A204.1 (cell line): Measurements from ENCODE around the gene CASTOR1.

Source experiments
- FAIRE-seq: peaks from 2 replicates; lab custom pipeline; 2012; peaks lifted over from hg19 to GRCh38; lab: Jason Lieb, UNC

The CASTOR1 gene

DNA sequence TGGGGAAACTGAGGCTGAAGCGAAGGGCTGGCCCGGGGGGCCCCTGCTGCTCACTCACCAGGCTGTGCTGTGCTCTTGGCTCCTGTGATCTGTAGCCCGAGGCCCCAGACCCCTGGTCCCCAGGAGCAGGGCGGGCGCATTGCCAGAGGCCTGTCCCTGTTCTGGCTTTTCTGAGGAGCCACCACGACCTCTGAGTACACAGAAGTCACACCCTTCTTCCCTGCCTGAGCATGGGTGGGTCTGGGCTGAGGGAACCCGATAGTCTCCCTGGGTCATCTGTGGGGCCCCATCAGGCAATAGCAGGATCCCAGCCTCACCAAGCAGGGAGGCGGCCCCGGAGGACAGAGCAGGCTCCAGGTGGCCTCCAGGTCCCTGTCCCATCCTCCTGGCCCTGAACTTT, 5.1 kb downstream of the CASTOR1 start:
- no peak for FAIRE-seq

DNA sequence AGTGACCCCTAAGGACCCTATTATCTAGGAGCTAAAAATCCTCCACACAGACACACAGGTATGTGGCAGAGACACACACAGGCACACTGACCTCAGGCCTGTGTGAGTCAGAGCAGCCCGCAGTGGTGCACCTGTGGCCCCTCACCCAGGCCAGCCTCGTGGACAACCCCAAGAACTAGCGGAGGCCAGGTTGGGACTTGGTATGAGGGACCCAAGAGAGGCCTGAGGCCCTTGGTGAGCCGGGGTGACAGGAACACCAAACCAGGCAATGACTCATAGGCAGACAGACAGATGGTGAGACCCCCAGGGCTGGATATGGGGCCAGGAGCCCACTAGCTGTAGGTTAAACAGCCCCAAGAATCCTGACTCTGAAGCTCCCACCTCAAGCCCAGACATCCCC, 6.0 kb downstream of the CASTOR1 start:
- no peak for FAIRE-seq

DNA sequence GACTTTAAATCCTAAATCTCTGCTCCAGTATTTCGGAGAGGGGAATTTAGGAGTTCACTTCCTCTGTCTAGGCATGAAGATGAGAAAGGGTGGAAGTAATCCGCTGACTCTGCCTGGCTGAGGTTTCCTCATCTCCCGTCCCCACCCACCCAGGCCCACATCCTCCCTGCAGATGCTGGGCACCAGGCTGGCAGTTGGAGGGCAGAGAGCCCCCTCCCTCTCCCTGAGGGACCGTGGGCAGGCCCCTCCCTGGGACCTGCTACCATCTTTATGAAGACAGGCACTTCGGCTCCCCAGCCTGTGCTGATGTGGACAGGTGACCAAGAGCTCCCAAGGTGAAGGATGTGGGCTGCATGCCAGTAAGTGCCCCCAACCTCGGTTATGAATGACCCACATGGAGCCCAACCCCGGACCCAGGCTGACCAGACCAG, 6.7 kb downstream of the CASTOR1 start:
- FAIRE-seq = no peak

DNA sequence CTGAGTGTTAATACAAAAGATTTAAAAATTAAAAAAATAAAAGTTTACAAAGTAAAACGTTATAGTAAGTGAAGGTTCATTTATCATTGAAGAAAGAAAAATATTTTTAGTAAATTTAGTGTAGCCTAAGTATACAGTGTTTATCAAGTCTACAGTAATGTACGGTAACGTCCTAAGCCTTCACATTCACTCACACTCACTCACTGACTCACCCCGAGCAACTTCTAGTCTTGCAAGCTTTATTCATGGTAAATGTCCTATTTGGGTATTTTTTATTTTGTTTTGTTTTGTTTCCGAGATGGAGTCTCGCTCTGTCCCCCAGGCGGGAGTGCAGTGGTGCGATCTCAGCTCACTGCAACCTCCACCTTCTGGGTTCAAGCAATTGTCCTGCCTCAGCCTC, 8.8 kb downstream of the CASTOR1 start:
- no peak for FAIRE-seq

DNA sequence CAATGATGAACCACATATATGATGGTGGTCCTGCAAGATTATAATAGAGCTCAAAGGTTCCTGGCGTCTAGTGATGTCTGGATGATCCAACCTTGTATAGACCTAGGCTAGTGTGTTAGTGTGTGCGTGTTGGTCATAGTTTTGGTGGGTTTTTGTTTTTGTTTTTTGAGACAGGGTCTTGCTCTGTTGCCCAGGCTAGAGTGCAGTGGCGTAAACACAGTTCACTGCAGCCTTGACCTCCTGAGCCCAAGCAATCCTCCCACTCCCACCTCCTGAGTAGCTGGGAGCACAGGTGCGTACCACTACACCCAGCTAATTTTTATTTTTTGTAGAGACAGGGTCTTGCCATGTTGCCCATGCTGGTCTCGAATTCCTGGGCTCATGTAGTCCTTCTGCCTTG, 9.4 kb downstream of the CASTOR1 start:
- no peak for FAIRE-seq

DNA sequence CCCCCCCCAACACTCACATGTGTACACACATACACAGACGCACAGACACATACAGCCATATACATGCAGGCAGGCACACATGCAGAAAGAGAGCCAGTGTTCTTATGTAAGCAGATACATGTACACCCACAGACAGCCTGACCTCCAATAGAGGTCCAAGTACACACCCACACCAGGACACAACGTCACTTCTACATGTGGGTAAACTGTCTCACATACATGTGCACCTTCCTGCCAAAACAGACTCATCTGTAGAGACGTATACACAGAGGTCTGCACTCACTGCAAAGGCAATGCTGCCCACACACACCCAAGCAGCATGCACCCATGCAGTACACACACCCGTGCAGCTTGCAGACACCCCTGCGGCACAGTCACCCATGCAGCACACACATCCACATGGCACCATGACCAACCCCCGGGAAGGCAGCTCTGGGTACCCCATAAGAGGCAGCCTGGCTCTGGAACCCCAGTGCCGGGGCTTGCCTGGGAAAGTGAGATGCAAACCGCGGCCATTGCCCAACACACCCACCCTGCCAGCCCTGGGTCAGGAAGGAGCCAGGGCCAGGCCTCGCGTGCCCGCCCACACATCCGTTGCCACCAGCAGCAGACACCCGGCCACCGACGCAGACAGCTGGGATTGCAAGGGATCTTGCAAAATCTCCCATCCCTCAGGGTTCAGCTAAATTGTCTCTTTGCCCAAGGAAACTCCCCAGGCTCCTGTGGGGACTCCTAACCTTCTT, 10.1 kb downstream of the CASTOR1 start:
- no peak for FAIRE-seq

DNA sequence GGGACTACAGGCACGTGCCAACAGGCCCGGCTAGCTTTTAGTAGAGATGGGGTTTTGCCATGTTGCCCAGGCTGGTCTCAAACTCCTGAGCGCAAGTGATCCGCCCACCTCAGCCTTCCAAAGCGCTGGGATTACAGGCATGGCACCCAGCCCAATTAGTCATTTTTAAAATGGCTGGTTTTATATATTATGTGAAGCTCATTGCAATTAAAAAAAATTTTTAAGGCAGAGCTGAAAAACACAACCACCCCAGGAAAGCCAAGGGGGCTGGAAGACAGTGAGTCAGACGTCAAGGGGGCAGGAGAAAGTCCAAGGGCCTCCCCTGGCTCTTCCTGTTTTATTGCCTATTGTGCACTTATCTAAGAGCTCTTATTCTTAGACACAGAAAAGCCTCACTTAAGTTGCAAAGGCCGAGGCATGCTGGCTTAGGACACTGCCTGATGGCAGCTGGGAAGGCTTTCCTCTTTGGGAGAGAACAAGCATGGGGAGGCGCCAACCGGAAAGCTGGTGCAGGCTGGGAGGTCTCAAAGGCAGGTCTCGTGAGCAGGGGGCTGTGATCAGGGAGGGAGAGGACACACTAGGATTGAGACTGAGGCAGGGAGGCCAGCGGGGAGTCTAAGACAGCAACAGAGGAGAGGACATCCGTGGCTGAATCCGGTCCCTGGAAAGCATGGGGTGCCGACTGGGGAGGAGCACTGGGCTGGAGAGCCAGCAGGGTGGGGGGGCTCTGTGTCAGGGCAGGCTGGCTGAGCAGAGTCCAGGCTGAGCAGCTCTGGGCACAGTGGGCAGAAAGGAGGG, 11.6 kb downstream of the CASTOR1 start:
- FAIRE-seq = no peak

DNA sequence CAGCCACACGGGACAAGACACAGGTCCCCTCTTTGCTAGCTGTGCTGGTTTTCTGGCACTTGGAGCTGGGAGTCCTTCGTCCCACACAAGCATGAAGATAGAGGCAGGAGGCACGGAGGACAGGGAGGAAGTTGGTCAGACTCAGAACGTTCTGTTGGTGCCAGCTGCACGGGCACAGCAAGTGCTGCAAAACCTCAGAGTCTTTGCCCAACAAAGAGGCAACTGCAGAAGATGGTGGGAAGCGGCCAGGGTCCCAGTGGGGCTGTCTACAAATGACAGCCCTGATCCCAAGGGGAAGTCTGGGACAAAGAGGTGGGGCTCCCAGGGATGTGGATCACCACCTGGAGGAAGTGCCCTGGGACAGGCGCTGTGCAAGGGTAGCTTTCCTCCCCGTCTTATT, 13.3 kb downstream of the CASTOR1 start:
- FAIRE-seq = no peak

DNA sequence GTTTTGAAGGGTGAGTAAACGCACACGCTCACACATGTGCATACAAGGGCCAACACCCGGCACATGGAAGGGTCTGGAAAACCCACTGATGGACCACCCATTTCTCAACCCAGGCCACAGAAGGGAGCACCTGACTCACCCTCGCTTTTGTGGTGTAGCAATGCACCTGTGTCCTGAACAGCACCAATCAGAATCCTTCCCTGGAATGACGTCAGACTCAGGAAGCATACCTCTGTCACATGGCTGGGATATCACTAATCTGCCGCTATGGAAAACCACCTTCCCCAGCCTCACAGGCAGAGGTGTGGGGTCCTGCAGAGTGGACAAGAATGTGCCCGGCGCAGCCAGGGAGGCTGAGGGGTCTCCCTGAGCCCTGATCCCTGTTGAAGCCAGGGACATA, 13.7 kb downstream of the CASTOR1 start:
- FAIRE-seq = no peak

DNA sequence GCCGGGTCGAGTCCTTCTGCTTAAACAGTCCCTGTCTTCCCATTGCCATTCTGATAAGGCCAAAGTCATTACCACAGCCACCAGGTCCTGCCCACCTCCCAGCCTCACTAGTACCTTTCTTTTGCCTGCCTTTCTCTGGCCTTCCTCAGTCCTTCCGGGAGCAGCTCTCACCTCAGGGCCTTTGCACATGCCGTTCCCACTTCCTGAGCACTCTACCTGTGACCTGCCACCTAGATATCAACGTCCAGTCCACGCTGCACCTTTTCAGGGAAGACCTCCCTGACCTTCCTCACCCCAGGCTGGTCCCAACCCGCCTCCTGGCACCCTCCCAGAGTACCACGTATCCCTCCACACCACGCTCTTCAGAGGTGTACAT, 14.9 kb downstream of the CASTOR1 start:
- no peak for FAIRE-seq

DNA sequence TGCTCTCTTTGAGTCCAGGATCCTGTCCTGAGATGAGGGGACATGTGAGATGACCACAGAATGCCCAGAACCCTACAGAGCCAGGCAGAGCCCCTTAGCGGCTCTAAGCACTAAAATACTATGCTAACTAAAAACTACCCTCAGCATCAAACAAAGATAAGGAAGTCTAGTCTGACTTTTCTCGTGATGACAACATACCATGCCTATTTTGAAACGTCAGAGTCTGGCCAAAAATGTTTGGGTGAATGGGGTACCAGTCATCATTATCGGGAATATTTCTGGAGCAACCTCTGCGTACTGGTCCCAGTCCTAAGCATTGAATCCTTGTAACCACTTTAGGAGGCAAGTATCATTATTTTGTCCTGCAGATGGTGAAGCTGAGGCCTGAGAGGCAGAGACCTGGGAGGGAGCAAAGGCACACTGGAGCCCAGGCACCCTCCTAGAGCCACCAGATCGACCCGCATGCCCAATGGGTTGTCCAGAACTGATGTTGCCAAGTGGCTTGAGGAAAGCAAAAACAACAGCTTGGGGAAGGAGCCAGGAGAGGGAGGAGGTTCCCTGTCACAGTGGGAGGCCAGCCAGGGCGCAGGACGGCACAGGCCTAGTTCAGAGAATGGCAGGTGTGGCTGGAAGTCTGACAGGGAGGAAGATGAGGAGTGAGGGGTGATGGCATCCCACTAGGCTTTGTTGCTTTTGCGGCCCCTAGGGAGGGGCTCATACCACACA, 15.4 kb downstream of the CASTOR1 start:
- FAIRE-seq = no peak

DNA sequence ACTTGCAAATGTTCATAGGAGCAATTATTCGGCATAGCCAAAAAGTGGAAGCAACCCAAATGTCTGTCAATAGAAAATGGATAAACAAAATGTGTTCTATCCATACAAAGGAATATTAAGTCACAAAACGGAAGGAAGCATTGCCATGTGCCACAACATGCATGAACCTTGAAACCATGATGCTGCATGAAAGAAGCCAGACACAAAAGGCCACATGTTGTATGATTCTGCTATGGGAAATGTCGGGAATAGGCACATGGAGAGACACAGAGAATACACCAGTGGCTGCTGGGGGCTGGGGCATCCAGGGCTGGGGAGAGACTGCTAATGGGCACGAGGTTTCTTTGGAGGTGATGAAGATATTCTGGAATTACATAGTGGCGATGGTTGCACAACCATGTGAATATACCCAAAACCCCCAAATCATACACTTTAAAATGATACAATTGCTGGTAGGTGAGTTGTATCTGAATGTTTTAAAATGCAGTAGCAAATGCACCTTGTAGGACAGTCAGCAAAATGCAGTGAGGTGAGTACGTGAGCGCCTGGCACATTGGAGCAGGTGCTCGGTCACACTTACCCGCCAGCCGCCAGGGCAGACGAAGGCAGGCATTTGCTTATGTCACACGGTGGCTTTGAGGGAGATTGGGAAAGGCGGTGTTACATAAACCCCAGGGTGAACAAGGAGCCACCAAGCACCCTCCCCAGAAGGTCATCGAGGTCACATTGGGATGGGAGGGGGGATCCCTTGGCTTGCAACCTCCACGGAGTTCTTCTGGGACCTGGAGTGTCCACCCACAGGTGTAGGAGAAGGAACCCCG, 16.3 kb downstream of the CASTOR1 start:
- no peak for FAIRE-seq

DNA sequence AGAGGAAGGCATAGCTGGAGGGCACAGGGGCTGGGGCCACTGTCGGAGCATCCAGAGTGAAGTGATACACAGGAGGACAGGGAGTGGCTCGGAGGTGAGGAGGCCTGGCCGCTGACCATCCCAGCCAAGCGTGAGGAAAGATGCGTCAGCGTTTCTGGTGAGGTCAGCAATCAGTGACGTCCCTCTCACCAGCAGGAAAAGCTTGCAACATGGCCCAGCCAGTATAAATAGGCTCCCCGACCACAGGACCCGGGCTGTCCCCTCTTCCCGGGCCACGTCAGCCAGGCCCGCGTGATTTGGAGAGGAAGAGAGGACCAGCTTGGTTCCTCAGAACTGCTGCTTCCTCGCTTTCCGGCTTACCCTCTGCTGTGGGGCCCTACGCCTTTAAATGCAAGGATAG, 18.5 kb downstream of the CASTOR1 start:
- no peak for FAIRE-seq

DNA sequence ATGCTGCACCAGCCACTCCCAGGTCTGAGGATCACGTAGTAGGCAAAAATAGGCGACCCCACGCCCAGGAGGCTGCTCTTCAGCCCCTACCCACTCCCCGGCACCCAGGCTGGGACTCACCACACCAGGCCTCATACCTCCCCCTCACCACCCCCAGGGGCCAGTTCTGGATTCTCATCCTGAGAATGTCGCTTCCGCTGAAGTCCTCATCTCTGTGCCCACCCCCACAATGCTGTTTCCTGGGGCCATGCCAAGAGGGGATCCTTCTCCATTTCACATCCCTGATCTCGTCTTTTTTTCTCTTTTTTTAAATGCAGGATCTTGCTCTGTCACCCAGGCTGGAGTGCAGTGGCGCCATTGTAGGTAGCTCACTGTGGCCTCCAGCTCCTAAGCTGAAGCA, 21.0 kb downstream of the CASTOR1 start:
- FAIRE-seq = no peak

DNA sequence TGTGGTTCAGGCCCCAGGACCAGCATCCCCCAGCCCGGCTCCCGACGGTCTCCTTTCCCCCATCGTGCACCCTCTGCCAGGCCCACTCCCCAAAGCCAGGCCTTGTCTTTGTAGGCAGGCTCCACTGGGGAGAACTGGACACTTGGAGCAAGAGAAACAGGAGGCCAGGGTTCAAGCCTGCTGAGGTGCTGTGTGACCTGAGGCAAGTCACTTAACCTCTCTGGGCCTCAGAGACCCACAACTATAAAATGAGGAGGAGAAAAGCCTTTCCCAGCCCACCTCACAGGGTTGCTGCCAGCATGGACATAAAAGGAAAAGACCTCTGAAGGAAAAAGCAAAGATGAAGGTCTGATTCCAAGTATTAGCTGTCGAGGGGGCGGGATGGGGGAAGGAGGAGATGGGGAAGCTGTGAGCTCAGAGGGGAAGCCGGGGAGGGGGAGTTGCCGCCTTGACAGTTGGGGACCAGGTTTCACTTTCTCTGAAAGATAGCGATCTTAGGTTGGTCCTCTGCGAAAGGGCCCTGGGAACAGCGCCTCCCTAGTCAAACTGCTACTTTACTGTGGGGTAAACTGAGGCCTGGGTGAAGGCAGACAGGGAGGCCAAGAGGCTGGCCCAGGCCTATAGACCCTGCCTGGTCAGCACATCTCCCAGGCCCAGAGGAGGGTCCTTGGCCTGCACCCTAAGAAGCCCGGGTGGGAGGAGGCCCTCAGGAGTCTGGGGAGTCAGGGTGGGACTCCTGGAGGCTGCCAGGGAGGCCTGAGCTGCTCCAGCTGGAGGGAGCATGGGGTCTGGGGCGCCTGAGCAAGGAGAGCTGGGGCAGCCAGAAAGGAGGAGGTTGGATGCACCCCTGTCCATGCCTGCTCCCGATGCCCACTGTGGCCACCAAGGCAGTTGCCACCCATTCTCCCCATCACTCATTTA, 21.7 kb downstream of the CASTOR1 start:
- FAIRE-seq = no peak

DNA sequence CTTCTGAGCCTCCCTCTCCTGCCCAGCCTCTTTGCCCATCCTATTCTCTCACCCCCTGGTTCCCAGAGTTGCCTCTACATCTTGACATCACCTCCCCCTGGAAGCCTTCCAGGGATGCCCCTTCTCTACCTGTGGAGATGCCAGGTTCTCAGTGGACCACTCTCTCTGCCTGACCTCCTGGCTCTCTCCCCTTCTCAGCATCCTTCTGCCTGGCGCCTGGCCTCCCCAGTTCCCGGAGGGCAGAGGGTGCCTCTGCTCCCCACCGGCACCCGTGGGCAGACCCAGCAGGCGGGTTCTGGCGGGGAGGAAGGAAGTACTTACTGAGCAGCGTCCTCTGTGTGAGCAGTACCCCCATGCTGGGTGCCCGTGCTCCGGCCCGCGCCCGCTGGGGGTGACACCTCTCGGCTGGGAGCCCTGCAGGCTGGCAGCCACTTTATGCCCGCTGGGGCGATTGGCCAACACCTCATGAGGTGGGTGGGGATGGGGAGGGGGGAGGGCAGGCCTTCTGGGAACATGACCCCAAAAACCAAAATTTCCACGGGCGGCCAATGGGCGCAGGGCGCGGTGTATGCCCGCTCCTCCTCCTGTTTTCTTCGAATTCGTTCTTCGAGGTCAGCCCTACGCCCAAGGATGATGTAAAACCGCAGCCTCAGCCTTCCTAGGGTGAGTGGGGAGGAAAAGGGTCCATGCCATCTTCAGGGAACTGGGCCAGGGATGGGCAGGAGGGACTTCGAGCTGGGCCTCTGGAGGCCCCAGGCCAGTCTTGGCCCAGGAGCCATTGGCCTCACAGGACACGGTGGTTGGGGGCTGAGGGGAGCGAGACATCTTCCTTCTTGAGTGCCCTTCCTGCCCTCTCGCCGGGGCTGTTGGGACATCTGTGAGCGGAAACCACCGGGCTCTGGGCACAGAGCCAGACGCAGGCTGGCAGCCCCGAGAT, 22.6 kb downstream of the CASTOR1 start, which contains the start of gene OSM:
Gene OSM, minus strand, starts transcription at position 407 of the 937 bp plus-strand sequence. Its CDS starts 52 bp downstream, at position 355.
- FAIRE-seq = no peak

DNA sequence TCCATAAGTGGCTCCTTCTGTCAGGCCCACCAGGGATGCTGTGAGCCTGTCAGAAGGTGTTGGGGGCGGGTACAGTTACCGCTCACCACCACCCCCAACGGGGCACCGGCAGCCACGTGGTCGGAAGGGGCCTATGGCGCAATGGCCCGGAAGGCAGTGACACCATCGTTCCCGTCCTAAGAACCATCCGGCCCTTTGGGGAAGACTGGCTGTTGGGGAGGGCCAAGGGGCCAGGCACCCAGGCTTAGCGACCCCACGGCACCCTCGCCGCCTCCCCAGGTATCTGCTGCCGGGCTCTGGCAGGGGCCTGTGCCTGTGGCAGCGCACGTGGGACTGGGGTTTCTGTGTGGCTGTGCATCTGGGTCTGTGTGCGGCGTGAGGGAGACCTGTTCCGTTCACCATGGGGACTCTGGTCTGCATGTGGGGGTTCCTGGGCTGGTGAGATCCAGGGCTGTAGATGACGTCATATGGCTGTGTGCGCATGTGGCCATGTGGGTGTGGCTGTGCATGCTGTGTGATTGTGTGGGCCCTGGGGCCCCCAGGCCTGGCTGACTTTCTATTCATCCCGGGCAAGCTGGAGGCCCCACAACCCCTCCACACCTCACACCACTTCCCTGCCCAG, 23.4 kb downstream of the CASTOR1 start:
- FAIRE-seq = no peak

DNA sequence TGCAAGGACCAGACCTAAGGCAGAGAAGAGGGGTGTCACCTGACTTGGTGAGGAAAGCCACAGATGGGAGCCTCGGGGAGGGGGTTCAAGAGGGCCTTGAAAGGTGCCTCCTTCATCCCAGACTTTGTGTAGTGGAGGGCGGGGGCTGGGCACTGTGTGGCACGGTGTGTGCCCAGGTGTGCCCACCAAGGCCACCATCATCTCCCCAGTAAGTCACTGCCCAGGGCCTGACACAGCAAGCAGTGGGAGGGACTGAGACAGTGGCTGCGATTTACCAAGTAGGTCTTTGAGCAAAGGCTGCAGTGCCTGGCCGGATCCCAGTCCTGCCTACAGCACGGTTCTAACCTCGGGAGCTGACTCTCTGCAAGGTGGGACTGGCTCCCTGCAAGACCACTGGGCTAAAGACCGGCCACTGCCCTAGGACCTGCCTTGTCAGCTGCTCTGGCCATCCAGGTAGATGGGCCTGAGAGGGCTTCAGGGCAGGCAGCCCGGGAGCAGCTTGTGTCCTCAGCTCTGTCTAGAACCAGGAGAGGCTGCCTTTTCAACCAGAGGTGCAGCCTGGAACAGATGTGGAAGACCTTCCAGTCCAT, 24.1 kb downstream of the CASTOR1 start:
- FAIRE-seq = no peak

DNA sequence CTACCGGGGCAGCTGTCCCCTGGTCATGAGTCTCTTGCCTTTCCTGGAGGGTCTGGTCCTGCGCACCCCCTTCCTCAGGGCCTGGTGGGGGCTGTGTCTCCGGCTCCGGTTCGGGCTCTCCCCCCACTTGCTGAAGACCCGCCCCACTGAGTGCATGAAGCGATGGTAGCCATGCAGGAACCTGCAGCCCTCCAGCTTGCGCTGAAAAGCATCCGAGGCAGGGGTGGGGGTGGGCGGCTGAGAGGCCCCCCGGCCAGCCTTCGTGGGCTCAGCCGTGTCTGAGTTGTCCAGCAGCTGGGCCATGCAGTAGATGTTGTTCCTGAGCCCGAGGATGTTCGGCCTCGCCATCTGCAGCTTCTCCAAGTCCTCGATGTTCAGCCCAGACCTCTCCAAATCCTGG, 25.4 kb downstream of the CASTOR1 start:
- no peak for FAIRE-seq
